Neural cell (in vitro differentiated cells): ENCODE data around the gene MAP2K6. TPM values are rescaled to one million over a fixed set of nuclear protein-coding genes. Genes with fewer than 3 reads are reported as not detected.

Experiments used
- H2AFZ ChIP-seq: fragments of 200-600, 300-800 bp; sonication (generic), shearing (Covaris generic); 2 replicates; pipeline ENCODE4 v1.6.0; 2014; ENCODE audit warnings: low read depth, mild to moderate bottlenecking, antibody characterized with exemption, low read length, moderate library complexity
- H3F3A ChIP-seq: fragments of 200-600 bp; shearing (Covaris generic); 2 replicates; pipeline ENCODE4 v1.6.1; 2016; ENCODE audit warnings: mild to moderate bottlenecking, moderate library complexity, mixed read lengths, antibody characterized with exemption, low read length; ENCODE audit not compliant: insufficient read depth, poor library complexity, severe bottlenecking
- H3K27ac ChIP-seq: fragments of 200-600, 300-800 bp; sonication (generic), shearing (Covaris generic); 2 replicates; pipeline ENCODE4 v1.5.1; 2014; ENCODE audit warnings: mild to moderate bottlenecking, low read length, moderate library complexity
- H3K27me3 ChIP-seq: fragments of 300-800, 200-600 bp; sonication (generic), shearing (Covaris generic); 2 replicates; pipeline ENCODE4 v1.6.0; 2014; ENCODE audit warnings: mild to moderate bottlenecking, low read depth, low read length, moderate library complexity; ENCODE audit not compliant: insufficient read depth
- H3K36me3 ChIP-seq: fragments of 300-800, 200-600 bp; sonication (generic), shearing (Covaris generic); 2 replicates; pipeline ENCODE4 v1.5.1; 2014; ENCODE audit warnings: mild to moderate bottlenecking, antibody characterized with exemption, low read length, moderate library complexity; ENCODE audit not compliant: insufficient read depth
- H3K4me2 ChIP-seq: fragments of 300-800, 200-600 bp; sonication (generic), shearing (Covaris generic); 2 replicates; pipeline ENCODE4 v1.6.0; 2014; ENCODE audit warnings: mild to moderate bottlenecking, low read length
- H3K4me3 ChIP-seq: fragments of 300-800, 200-600 bp; sonication (generic), shearing (Covaris generic); 2 replicates; pipeline ENCODE4 v1.5.1; 2014; ENCODE audit warnings: mild to moderate bottlenecking, low read length, moderate library complexity
- H3K79me2 ChIP-seq: fragments of 200-600 bp; shearing (Covaris generic); replicated peaks from 2 replicates; pipeline ENCODE4 v1.6.0; 2014; ENCODE audit warnings: mild to moderate bottlenecking, low read length, moderate library complexity; ENCODE audit not compliant: insufficient read depth
- H3K9ac ChIP-seq: fragments of 300-800, 200-600 bp; sonication (generic), shearing (Covaris generic); 2 replicates; pipeline ENCODE4 v1.6.1; 2016; ENCODE audit warnings: mild to moderate bottlenecking, low read length, mixed read lengths
- H3K9me2 ChIP-seq: fragments of 200-600 bp; shearing (Covaris generic); 2 replicates; pipeline ENCODE4 v1.6.1; 2016; ENCODE audit warnings: mild to moderate bottlenecking, low read length, mixed read lengths; ENCODE audit not compliant: insufficient read depth
- H3K9me3 ChIP-seq: fragments of 200-600, 300-800 bp; sonication (generic), shearing (Covaris generic); 2 replicates; pipeline ENCODE4 v1.6.1; 2016; ENCODE audit warnings: mild to moderate bottlenecking, mixed run types, low read length, moderate library complexity, mixed read lengths
- H4K20me1 ChIP-seq: fragments of 200-600 bp; shearing (Covaris generic); 2 replicates; pipeline ENCODE4 v1.6.1; 2016; ENCODE audit warnings: mild to moderate bottlenecking, mixed run types; ENCODE audit not compliant: insufficient read depth
- EP300 ChIP-seq: fragments of 450-650 bp; conservative IDR thresholded peaks from 2 replicates; pipeline ENCODE4 v1.6.1; 2014; ENCODE audit warnings: antibody characterized with exemption, mild to moderate bottlenecking, moderate library complexity; ENCODE audit not compliant: poor library complexity, severe bottlenecking
- EZH2 ChIP-seq: fragments of 200-600, 300-800 bp; shearing (Covaris generic), sonication (generic); IDR thresholded peaks from 2 replicates; pipeline ENCODE4 v1.6.1; 2014; ENCODE audit warnings: antibody characterized with exemption, low read length, borderline replicate concordance, mild to moderate bottlenecking; ENCODE audit not compliant: insufficient read depth, poor library complexity, severe bottlenecking
- MXI1 ChIP-seq: fragments of 450-650 bp; conservative IDR thresholded peaks from 2 replicates; pipeline ENCODE4 v1.6.1; 2014; ENCODE audit warnings: antibody characterized with exemption, mild to moderate bottlenecking; ENCODE audit not compliant: poor library complexity, severe bottlenecking
- POLR2AphosphoS5 ChIP-seq: IDR thresholded peaks from 2 replicates; pipeline ENCODE4 v1.6.1; 2012
- RAD21 ChIP-seq: fragments of 450-650 bp; conservative IDR thresholded peaks from 2 replicates; pipeline ENCODE4 v1.6.1; 2014; ENCODE audit warnings: antibody characterized with exemption, mild to moderate bottlenecking, moderate library complexity
- SMC3 ChIP-seq: fragments of 450-650 bp; conservative IDR thresholded peaks from 2 replicates; pipeline ENCODE4 v1.6.1; 2014; ENCODE audit warnings: antibody characterized with exemption, mild to moderate bottlenecking, moderate library complexity; ENCODE audit not compliant: poor library complexity
- TAF1 ChIP-seq: IDR thresholded peaks from 2 replicates; pipeline ENCODE4 v1.6.1; 2012; ENCODE audit warnings: low read depth
- polyA plus RNA-seq: library from polyadenylated mRNA; depleted of rRNA; stranded (reverse); fragments of >200 nt; gene quantifications from 2 replicates; pipeline ENCODE4 v1.2.3, GENCODE V29; 2014
- TF ChIP-seq, protein P1 (sequence below): IDR thresholded peaks from 2 replicates; pipeline ENCODE4 v1.6.1; 2012; ENCODE audit warnings: borderline replicate concordance
- TF ChIP-seq, protein P2 (sequence below): fragments of 450-650 bp; IDR thresholded peaks from 2 replicates; pipeline ENCODE4 v1.5.1; 2014; ENCODE audit warnings: antibody characterized with exemption, mild to moderate bottlenecking, moderate library complexity; ENCODE audit not compliant: poor library complexity, severe bottlenecking

MAP2K6 gene
- polyA plus RNA-seq, 1 donor from 2014 or later = 10.5 TPM

DNA sequence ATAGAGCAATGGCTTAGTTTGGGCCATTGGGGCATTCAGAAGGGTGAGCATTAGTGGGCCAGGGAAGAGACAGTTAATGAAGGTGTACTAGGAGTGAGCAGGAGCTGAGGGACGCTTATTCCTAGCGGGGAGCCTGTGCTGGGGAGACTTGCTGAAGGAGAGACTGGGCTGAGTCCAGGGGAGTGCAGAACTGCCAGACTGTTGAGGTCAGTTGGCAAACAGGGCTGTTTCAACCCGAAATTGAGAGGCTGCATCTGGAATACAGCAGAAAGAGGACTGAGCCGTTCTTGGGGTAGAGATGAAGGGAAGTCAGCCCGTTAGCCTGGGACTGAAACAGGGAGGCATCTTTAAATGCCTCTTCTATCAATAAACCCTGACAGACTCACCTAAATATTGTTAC is 33.2 kb downstream of the MAP2K6 start:
- no peak for TF ChIP-seq SMC3
- TF ChIP-seq POLR2AphosphoS5 = no peak
- TF ChIP-seq MXI1 = no peak
- TF ChIP-seq, protein P1, sequence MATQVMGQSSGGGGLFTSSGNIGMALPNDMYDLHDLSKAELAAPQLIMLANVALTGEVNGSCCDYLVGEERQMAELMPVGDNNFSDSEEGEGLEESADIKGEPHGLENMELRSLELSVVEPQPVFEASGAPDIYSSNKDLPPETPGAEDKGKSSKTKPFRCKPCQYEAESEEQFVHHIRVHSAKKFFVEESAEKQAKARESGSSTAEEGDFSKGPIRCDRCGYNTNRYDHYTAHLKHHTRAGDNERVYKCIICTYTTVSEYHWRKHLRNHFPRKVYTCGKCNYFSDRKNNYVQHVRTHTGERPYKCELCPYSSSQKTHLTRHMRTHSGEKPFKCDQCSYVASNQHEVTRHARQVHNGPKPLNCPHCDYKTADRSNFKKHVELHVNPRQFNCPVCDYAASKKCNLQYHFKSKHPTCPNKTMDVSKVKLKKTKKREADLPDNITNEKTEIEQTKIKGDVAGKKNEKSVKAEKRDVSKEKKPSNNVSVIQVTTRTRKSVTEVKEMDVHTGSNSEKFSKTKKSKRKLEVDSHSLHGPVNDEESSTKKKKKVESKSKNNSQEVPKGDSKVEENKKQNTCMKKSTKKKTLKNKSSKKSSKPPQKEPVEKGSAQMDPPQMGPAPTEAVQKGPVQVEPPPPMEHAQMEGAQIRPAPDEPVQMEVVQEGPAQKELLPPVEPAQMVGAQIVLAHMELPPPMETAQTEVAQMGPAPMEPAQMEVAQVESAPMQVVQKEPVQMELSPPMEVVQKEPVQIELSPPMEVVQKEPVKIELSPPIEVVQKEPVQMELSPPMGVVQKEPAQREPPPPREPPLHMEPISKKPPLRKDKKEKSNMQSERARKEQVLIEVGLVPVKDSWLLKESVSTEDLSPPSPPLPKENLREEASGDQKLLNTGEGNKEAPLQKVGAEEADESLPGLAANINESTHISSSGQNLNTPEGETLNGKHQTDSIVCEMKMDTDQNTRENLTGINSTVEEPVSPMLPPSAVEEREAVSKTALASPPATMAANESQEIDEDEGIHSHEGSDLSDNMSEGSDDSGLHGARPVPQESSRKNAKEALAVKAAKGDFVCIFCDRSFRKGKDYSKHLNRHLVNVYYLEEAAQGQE = no peak
- no peak for TF ChIP-seq RAD21
- TF ChIP-seq, protein P2, sequence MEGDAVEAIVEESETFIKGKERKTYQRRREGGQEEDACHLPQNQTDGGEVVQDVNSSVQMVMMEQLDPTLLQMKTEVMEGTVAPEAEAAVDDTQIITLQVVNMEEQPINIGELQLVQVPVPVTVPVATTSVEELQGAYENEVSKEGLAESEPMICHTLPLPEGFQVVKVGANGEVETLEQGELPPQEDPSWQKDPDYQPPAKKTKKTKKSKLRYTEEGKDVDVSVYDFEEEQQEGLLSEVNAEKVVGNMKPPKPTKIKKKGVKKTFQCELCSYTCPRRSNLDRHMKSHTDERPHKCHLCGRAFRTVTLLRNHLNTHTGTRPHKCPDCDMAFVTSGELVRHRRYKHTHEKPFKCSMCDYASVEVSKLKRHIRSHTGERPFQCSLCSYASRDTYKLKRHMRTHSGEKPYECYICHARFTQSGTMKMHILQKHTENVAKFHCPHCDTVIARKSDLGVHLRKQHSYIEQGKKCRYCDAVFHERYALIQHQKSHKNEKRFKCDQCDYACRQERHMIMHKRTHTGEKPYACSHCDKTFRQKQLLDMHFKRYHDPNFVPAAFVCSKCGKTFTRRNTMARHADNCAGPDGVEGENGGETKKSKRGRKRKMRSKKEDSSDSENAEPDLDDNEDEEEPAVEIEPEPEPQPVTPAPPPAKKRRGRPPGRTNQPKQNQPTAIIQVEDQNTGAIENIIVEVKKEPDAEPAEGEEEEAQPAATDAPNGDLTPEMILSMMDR = no peak
- TF ChIP-seq EP300 = no peak
- no peak overlapping the region for H3K4me2 ChIP-seq
- no peaks in the 10 kb centered on the region for H3K9me3 ChIP-seq
- no peak overlapping the region for H3K4me3 ChIP-seq
- H3F3A ChIP-seq = no peaks in the 10 kb centered on the region
- no peaks in the 10 kb centered on the region for H3K9me2 ChIP-seq
- H3K27me3 ChIP-seq = no peaks in the 10 kb centered on the region
- H3K27ac ChIP-seq = no peak overlapping the region
- H4K20me1 ChIP-seq = no peaks in the 10 kb centered on the region
- no peaks in the 10 kb centered on the region for H3K79me2 ChIP-seq
- H3K9ac ChIP-seq = no peak overlapping the region
- no peaks in the 10 kb centered on the region for H3K36me3 ChIP-seq
- H2AFZ ChIP-seq = no peak overlapping the region

DNA sequence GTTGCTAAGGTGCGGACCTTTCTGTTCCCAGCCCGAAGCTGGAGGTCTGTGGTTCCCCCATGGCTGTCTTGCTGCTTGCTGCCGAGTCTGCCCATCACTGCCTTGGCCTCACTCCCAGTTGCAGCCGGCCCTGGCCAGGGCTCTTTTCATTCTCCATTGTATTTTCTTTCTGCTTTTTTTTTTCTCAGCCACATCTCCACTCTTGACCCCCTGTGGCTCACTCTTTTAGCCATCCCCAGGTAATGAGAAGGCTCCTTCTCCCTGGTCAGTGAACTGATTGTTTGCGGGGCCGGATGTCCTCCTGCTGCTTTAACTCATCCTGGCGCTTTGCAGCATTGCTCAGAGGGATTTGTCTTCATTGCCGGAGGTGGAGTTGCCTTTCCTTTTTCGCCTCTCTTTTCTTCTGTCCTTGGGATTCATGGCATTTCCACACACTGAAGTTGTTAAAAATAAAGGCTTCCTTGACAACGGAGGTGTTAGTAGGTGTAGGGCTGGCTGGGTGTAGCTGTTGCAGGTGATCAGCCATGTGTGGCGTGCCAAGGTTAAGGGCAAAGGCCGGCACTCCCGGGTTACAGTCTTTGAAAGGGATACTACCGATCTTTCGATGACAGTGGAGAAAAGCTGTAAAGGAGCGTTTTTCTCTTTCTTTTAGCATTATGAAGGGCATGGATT is 34.1 kb downstream of the MAP2K6 start:
- H2AFZ ChIP-seq = no peak overlapping the region
- no peaks in the 10 kb centered on the region for H3K9me2 ChIP-seq
- H3K36me3 ChIP-seq = no peaks in the 10 kb centered on the region
- H4K20me1 ChIP-seq = no peaks in the 10 kb centered on the region
- H3K9ac ChIP-seq = no peak overlapping the region
- no peak overlapping the region for H3K4me2 ChIP-seq
- no peak for TF ChIP-seq RAD21
- TF ChIP-seq, protein P1 = no peak
- TF ChIP-seq EP300 = no peak
- TF ChIP-seq EZH2 = no peak
- TF ChIP-seq POLR2AphosphoS5 = no peak
- TF ChIP-seq, protein P2 = no peak
- no peak for TF ChIP-seq TAF1
- TF ChIP-seq MXI1 = no peak
- no peak for TF ChIP-seq SMC3
- no peaks in the 10 kb centered on the region for H3K79me2 ChIP-seq
- H3K9me3 ChIP-seq = no peaks in the 10 kb centered on the region
- no peak overlapping the region for H3K27ac ChIP-seq
- H3K27me3 ChIP-seq = no peaks in the 10 kb centered on the region
- H3K4me3 ChIP-seq = no peak overlapping the region
- no peaks in the 10 kb centered on the region for H3F3A ChIP-seq
